HEK293 (cell line): ENCODE results near the gene NEAT1.
A peak's percentile ranks its signal among the peaks of the same experiment; 100 is the strongest.

ENCODE experiments used
- EGR2 ChIP-seq: fragments of 450-650 bp; formaldehyde crosslinking; IDR thresholded peaks from 2 replicates; pipeline ENCODE4 v1.5.1; 2016; ENCODE audit warnings: low read depth, missing biosample characterization, missing genetic modification characterization
- SP2 ChIP-seq: fragments of 450-650 bp; formaldehyde crosslinking; IDR thresholded peaks from 2 replicates; pipeline ENCODE4 v1.5.1; 2016; ENCODE audit warnings: missing biosample characterization, missing genetic modification characterization
- SP3 ChIP-seq: fragments of 450-650 bp; formaldehyde crosslinking; IDR thresholded peaks from 2 replicates; pipeline ENCODE4 v1.5.1; 2016; ENCODE audit warnings: missing biosample characterization, missing genetic modification characterization
- TRIM28 ChIP-seq: IDR thresholded peaks from 2 replicates; pipeline ENCODE4 v1.6.1; 2011; ENCODE audit warnings: low read length, control low read depth, borderline replicate concordance
- ZBTB1 ChIP-seq: fragments of 450-650 bp; formaldehyde crosslinking; IDR thresholded peaks from 2 replicates; pipeline ENCODE4 v1.5.1; 2016; ENCODE audit warnings: missing biosample characterization, missing genetic modification characterization
- ZFHX2 ChIP-seq: fragments of 450-650 bp; formaldehyde crosslinking; conservative IDR thresholded peaks from 2 replicates; pipeline ENCODE4 v1.5.1; 2016; ENCODE audit warnings: missing biosample characterization, missing genetic modification characterization
- ZNF132 ChIP-seq: fragments of 450-650 bp; formaldehyde crosslinking; IDR thresholded peaks from 2 replicates; pipeline ENCODE4 v1.5.1; 2017; ENCODE audit warnings: missing biosample characterization, missing genetic modification characterization, borderline replicate concordance
- ZNF169 ChIP-seq: fragments of 450-650 bp; formaldehyde crosslinking; IDR thresholded peaks from 2 replicates; pipeline ENCODE4 v1.5.1; 2016; ENCODE audit warnings: missing biosample characterization, missing genetic modification characterization
- ZNF501 ChIP-seq: fragments of 450-650 bp; formaldehyde crosslinking; IDR thresholded peaks from 2 replicates; pipeline ENCODE4 v1.5.1; 2016; ENCODE audit warnings: missing biosample characterization, missing genetic modification characterization
- ZNF513 ChIP-seq: fragments of 450-650 bp; IDR thresholded peaks from 2 replicates; pipeline ENCODE4 v1.5.1; 2018; ENCODE audit warnings: missing biosample characterization, missing genetic modification characterization
- ZNF518A ChIP-seq: fragments of 450-650 bp; formaldehyde crosslinking; conservative IDR thresholded peaks from 2 replicates; pipeline ENCODE4 v1.5.1; 2016; ENCODE audit warnings: low read depth, missing biosample characterization, missing genetic modification characterization
- ZNF530 ChIP-seq: fragments of 450-650 bp; formaldehyde crosslinking; IDR thresholded peaks from 2 replicates; pipeline ENCODE4 v1.5.1; 2016; ENCODE audit warnings: low read depth, missing biosample characterization, missing genetic modification characterization
- ZNF544 ChIP-seq: fragments of 450-650 bp; formaldehyde crosslinking; IDR thresholded peaks from 2 replicates; pipeline ENCODE4 v1.5.0; 2017; ENCODE audit warnings: missing biosample characterization, missing genetic modification characterization
- ZNF600 ChIP-seq: fragments of 450-650 bp; formaldehyde crosslinking; IDR thresholded peaks from 2 replicates; pipeline ENCODE4 v1.5.1; 2016; ENCODE audit warnings: missing biosample characterization, missing genetic modification characterization
- ZNF626 ChIP-seq: fragments of 450-650 bp; sonication (Bioruptor Pico); formaldehyde crosslinking; IDR thresholded peaks from 2 replicates; pipeline ENCODE4 v1.5.1; 2018; ENCODE audit warnings: missing biosample characterization, missing genetic modification characterization, inconsistent platforms
- ZNF660 ChIP-seq: fragments of 450-650 bp; IDR thresholded peaks from 2 replicates; pipeline ENCODE4 v1.5.1; 2018; ENCODE audit warnings: missing biosample characterization, mild to moderate bottlenecking, missing genetic modification characterization
- ZNF791 ChIP-seq: fragments of 450-650 bp; formaldehyde crosslinking; IDR thresholded peaks from 2 replicates; pipeline ENCODE4 v1.5.1; 2016; ENCODE audit warnings: missing biosample characterization, missing genetic modification characterization
- ZNF830 ChIP-seq: fragments of 450-650 bp; IDR thresholded peaks from 2 replicates; pipeline ENCODE4 v1.5.0; 2018; ENCODE audit warnings: missing biosample characterization, missing genetic modification characterization, low read depth, mild to moderate bottlenecking, moderate library complexity
- ZSCAN16 ChIP-seq: fragments of 450-650 bp; formaldehyde crosslinking; IDR thresholded peaks from 2 replicates; pipeline ENCODE4 v1.5.1; 2016; ENCODE audit warnings: missing biosample characterization, missing genetic modification characterization
- TF ChIP-seq, protein P1 (sequence below): fragments of 450-650 bp; formaldehyde crosslinking; IDR thresholded peaks from 2 replicates; pipeline ENCODE4 v1.5.1; 2016; ENCODE audit warnings: missing biosample characterization, missing genetic modification characterization
- TF ChIP-seq, protein P2 (sequence below): fragments of 450-650 bp; formaldehyde crosslinking; IDR thresholded peaks from 2 replicates; pipeline ENCODE4 v1.5.1; 2017; ENCODE audit warnings: missing biosample characterization, missing genetic modification characterization
- TF ChIP-seq, protein P3 (sequence below): fragments of 450-650 bp; formaldehyde crosslinking; IDR thresholded peaks from 2 replicates; pipeline ENCODE4 v1.5.1; 2016; ENCODE audit warnings: missing biosample characterization, missing genetic modification characterization
- TF ChIP-seq, protein P4 (sequence below): fragments of 450-650 bp; formaldehyde crosslinking; IDR thresholded peaks from 2 replicates; pipeline ENCODE4 v1.5.1; 2017; ENCODE audit warnings: missing biosample characterization, missing genetic modification characterization

Gene NEAT1

GRCh38 chr11:65487467-65488272 is 65.1 kb downstream of the NEAT1 start (continued):
- TF ChIP-seq ZNF513 (tag by site-specific recombination) (no peak), ZNF501 (tag by site-specific recombination) (peak; percentile 43; the same call in 1 of the 2 replicates), EGR2 (tag by site-specific recombination) (0 out of 2 replicates have a peak, but pooled peaks have one; percentile 44), ZNF132 (no peak), ZNF791 (no peak), ZBTB1 (no peak), ZNF544 (tag by site-specific recombination) (no peak), TRIM28 (no peak), ZNF660 (tag by site-specific recombination) (no peak), ZNF530 (no peak), ZSCAN16 (tag by site-specific recombination) (no peak), ZNF600 (tag by site-specific recombination) (peak; percentile 74), ZFHX2 (peak; percentile 40), ZNF518A (no peak), SP2 (tag by site-specific recombination) (peak; percentile 85), ZNF169 (tag by site-specific recombination) (no peak), ZNF626 (tag by site-specific recombination) (no peak), SP3 (tag by site-specific recombination) (peak; percentile 30; the same call in 1 of the 2 replicates), ZNF830 (tag by site-specific recombination) (no peak)
- TF ChIP-seq, protein P1, sequence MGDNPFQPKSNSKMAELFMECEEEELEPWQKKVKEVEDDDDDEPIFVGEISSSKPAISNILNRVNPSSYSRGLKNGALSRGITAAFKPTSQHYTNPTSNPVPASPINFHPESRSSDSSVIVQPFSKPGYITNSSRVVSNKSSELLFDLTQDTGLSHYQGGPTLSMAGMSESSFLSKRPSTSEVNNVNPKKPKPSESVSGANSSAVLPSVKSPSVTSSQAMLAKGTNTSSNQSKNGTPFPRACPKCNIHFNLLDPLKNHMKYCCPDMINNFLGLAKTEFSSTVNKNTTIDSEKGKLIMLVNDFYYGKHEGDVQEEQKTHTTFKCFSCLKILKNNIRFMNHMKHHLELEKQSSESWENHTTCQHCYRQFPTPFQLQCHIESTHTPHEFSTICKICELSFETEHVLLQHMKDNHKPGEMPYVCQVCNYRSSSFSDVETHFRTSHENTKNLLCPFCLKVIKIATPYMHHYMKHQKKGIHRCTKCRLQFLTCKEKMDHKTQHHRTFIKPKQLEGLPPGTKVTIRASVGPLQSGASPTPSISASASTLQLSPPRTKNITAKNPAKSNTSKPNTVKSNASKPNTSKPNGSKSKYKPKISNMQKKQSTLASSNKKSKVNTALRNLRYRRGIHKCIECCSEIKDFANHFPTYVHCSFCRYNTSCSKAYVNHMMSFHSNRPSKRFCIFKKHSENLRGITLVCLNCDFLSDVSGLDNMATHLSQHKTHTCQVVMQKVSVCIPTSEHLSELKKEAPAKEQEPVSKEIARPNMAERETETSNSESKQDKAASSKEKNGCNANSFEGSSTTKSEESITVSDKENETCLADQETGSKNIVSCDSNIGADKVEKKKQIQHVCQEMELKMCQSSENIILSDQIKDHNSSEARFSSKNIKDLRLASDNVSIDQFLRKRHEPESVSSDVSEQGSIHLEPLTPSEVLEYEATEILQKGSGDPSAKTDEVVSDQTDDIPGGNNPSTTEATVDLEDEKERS (tag by site-specific recombination) = no peak
- TF ChIP-seq, protein P2, sequence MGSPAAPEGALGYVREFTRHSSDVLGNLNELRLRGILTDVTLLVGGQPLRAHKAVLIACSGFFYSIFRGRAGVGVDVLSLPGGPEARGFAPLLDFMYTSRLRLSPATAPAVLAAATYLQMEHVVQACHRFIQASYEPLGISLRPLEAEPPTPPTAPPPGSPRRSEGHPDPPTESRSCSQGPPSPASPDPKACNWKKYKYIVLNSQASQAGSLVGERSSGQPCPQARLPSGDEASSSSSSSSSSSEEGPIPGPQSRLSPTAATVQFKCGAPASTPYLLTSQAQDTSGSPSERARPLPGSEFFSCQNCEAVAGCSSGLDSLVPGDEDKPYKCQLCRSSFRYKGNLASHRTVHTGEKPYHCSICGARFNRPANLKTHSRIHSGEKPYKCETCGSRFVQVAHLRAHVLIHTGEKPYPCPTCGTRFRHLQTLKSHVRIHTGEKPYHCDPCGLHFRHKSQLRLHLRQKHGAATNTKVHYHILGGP (tag by site-specific recombination) = no peak
- TF ChIP-seq, protein P3, sequence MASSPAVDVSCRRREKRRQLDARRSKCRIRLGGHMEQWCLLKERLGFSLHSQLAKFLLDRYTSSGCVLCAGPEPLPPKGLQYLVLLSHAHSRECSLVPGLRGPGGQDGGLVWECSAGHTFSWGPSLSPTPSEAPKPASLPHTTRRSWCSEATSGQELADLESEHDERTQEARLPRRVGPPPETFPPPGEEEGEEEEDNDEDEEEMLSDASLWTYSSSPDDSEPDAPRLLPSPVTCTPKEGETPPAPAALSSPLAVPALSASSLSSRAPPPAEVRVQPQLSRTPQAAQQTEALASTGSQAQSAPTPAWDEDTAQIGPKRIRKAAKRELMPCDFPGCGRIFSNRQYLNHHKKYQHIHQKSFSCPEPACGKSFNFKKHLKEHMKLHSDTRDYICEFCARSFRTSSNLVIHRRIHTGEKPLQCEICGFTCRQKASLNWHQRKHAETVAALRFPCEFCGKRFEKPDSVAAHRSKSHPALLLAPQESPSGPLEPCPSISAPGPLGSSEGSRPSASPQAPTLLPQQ (tag by site-specific recombination) = peak; percentile 54
- TF ChIP-seq, protein P4, sequence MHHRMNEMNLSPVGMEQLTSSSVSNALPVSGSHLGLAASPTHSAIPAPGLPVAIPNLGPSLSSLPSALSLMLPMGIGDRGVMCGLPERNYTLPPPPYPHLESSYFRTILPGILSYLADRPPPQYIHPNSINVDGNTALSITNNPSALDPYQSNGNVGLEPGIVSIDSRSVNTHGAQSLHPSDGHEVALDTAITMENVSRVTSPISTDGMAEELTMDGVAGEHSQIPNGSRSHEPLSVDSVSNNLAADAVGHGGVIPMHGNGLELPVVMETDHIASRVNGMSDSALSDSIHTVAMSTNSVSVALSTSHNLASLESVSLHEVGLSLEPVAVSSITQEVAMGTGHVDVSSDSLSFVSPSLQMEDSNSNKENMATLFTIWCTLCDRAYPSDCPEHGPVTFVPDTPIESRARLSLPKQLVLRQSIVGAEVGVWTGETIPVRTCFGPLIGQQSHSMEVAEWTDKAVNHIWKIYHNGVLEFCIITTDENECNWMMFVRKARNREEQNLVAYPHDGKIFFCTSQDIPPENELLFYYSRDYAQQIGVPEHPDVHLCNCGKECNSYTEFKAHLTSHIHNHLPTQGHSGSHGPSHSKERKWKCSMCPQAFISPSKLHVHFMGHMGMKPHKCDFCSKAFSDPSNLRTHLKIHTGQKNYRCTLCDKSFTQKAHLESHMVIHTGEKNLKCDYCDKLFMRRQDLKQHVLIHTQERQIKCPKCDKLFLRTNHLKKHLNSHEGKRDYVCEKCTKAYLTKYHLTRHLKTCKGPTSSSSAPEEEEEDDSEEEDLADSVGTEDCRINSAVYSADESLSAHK (tag by site-specific recombination) = 0 out of 2 replicates have a peak, but pooled peaks have one; percentile 24
